Activated T-cell treated with anti-CD3 and anti-CD28 coated beads for 48 hours (primary cell): Measurements from ENCODE around the gene NUBPL.
"Not testable (repeated sequence)": the region's sequence is repeated elsewhere in the genome, so short reads cannot be mapped to it uniquely, and the experiment has no call there.

Experiments
- DNase-seq: peaks from one replicate; pipeline ENCODE4 v3.0.0-alpha.2; 2020; ENCODE audit warnings: low read depth

NUBPL gene

GRCh38 chr14:31746326-31746725 lies 185.1 kb downstream of the NUBPL start:
- no peak for DNase-seq

GRCh38 chr14:31749275-31749674 lies 188.1 kb downstream of the NUBPL start:
- DNase-seq, result no peak

GRCh38 chr14:31751047-31751446 lies 189.8 kb downstream of the NUBPL start:
- not testable (repeated sequence) for DNase-seq

GRCh38 chr14:31752867-31753661 lies 191.9 kb downstream of the NUBPL start:
- DNase-seq, result no peak

GRCh38 chr14:31758941-31759340 lies 197.7 kb downstream of the NUBPL start:
- DNase-seq, result no peak

- no peak for DNase-seq
Observed at GRCh38 chr14:31760277-31760676, 199.1 kb downstream of the NUBPL start.

- no peak for DNase-seq
Observed at GRCh38 chr14:31761325-31761724, 200.1 kb downstream of the NUBPL start.

- no peak for DNase-seq
Observed at GRCh38 chr14:31763041-31763440, 201.8 kb downstream of the NUBPL start.

GRCh38 chr14:31766315-31766892 lies 205.2 kb downstream of the NUBPL start:
- no peak for DNase-seq

- no peak for DNase-seq
Observed at GRCh38 chr14:31768355-31768754, 207.2 kb downstream of the NUBPL start.

GRCh38 chr14:31770271-31770670 lies 209.1 kb downstream of the NUBPL start:
- DNase-seq, result no peak

GRCh38 chr14:31774567-31774966 lies 213.4 kb downstream of the NUBPL start:
- DNase-seq, result no peak

GRCh38 chr14:31777312-31777711 lies 216.1 kb downstream of the NUBPL start:
- DNase-seq, result no peak

- no peak for DNase-seq
Observed at GRCh38 chr14:31781578-31781977, 220.4 kb downstream of the NUBPL start.

- DNase-seq, result no peak
Observed at GRCh38 chr14:31785574-31785973, 224.4 kb downstream of the NUBPL start.

GRCh38 chr14:31787377-31787776 lies 226.2 kb downstream of the NUBPL start:
- DNase-seq, result no peak

- DNase-seq, result no peak
Observed at GRCh38 chr14:31788340-31788739, 227.1 kb downstream of the NUBPL start.

- DNase-seq, result no peak
Observed at GRCh38 chr14:31792726-31793125, 231.5 kb downstream of the NUBPL start.

- DNase-seq, result not testable (repeated sequence)
Observed at GRCh38 chr14:31797946-31798345, 236.7 kb downstream of the NUBPL start.

- DNase-seq, result no peak
Observed at GRCh38 chr14:31802838-31803237, 241.6 kb downstream of the NUBPL start.

GRCh38 chr14:31806249-31806648 lies 245.0 kb downstream of the NUBPL start:
- no peak for DNase-seq

- DNase-seq, result not testable (repeated sequence)
Observed at GRCh38 chr14:31811693-31812628, 250.8 kb downstream of the NUBPL start.
